ENCODE measurements around the gene GPRC5C. TPM values are rescaled to one million over a fixed set of nuclear protein-coding genes. Genes with fewer than 3 reads are reported as not detected.

Gene GPRC5C
- total RNA-seq, 1 donor from 2014 or later, result 24.7 TPM

GRCh38 chr17:74466111-74466827, 34.4 kb downstream of the GPRC5C start, which contains the start of gene CD300A:
Gene CD300A, plus strand, starts transcription at chr17:74466634. Its CDS starts 70 bp downstream, at chr17:74466704.
- no peak for DNase-seq (ENCODE audit: low spot score)
- H3K4me3 Mint-ChIP-seq (ENCODE audit: unreplicated experiment), result no peak within 1 kb of the TSS
- no peak within 1 kb of the TSS for H3K27ac Mint-ChIP-seq (ENCODE audit: unreplicated experiment)
- no peaks in the 10 kb centered on the region for H3K9me3 Mint-ChIP-seq (ENCODE audit: unreplicated experiment)
- no peak for TF ChIP-seq CTCF (IDR thresholded peaks at IDR 0.05; ENCODE audit: unreplicated experiment)
- H3K36me3 Mint-ChIP-seq (ENCODE audit: low read depth, unreplicated experiment), result no peaks in the 10 kb centered on the region
- H3K4me1 Mint-ChIP-seq (ENCODE audit: unreplicated experiment), result peaks cover 6% of the 10 kb centered on the region
- H3K27me3 Mint-ChIP-seq (ENCODE audit: unreplicated experiment), result peaks cover 4% of the 10 kb centered on the region

GRCh38 chr17:74466828-74467184, 34.9 kb downstream of the GPRC5C start:
- Mint-ChIP-seq H3K4me1 (ENCODE audit: unreplicated experiment) (peaks cover 6% of the 10 kb centered on the region), H3K4me3 (ENCODE audit: unreplicated experiment) (no peak overlapping the region), H3K36me3 (ENCODE audit: low read depth, unreplicated experiment) (no peaks in the 10 kb centered on the region), H3K9me3 (ENCODE audit: unreplicated experiment) (no peaks in the 10 kb centered on the region), H3K27ac (ENCODE audit: unreplicated experiment) (no peak overlapping the region), H3K27me3 (ENCODE audit: unreplicated experiment) (peaks cover 4% of the 10 kb centered on the region)
- no peak for TF ChIP-seq CTCF (IDR thresholded peaks at IDR 0.05; ENCODE audit: unreplicated experiment)
- DNase-seq (ENCODE audit: low spot score), result no peak

- H3K4me3 Mint-ChIP-seq (ENCODE audit: unreplicated experiment), result no peak overlapping the region
- no peak overlapping the region for H3K27ac Mint-ChIP-seq (ENCODE audit: unreplicated experiment)
- peaks cover 4% of the 10 kb centered on the region for H3K27me3 Mint-ChIP-seq (ENCODE audit: unreplicated experiment)
- H3K9me3 Mint-ChIP-seq (ENCODE audit: unreplicated experiment), result no peaks in the 10 kb centered on the region
- no peak for DNase-seq (ENCODE audit: low spot score)
- no peak for TF ChIP-seq CTCF (IDR thresholded peaks at IDR 0.05; ENCODE audit: unreplicated experiment)
- peaks cover 5% of the 10 kb centered on the region for H3K4me1 Mint-ChIP-seq (ENCODE audit: unreplicated experiment)
- no peaks in the 10 kb centered on the region for H3K36me3 Mint-ChIP-seq (ENCODE audit: low read depth, unreplicated experiment)
Observed at GRCh38 chr17:74467221-74467951, 35.5 kb downstream of the GPRC5C start.

- TF ChIP-seq CTCF (IDR thresholded peaks at IDR 0.05; ENCODE audit: unreplicated experiment), result no peak
- Mint-ChIP-seq H3K9me3 (ENCODE audit: unreplicated experiment) (no peaks in the 10 kb centered on the region), H3K27ac (ENCODE audit: unreplicated experiment) (no peak overlapping the region), H3K4me3 (ENCODE audit: unreplicated experiment) (no peak overlapping the region), H3K27me3 (ENCODE audit: unreplicated experiment) (peaks cover 2% of the 10 kb centered on the region), H3K4me1 (ENCODE audit: unreplicated experiment) (no peaks in the 10 kb centered on the region), H3K36me3 (ENCODE audit: low read depth, unreplicated experiment) (no peaks in the 10 kb centered on the region)
- no peak for DNase-seq (ENCODE audit: low spot score)
Observed at GRCh38 chr17:74471341-74471740, 39.5 kb downstream of the GPRC5C start.

- Mint-ChIP-seq H3K27ac (ENCODE audit: unreplicated experiment) (no peak overlapping the region), H3K4me1 (ENCODE audit: unreplicated experiment) (no peaks in the 10 kb centered on the region), H3K27me3 (ENCODE audit: unreplicated experiment) (peaks cover 2% of the 10 kb centered on the region), H3K36me3 (ENCODE audit: low read depth, unreplicated experiment) (no peaks in the 10 kb centered on the region), H3K4me3 (ENCODE audit: unreplicated experiment) (no peak overlapping the region), H3K9me3 (ENCODE audit: unreplicated experiment) (no peaks in the 10 kb centered on the region)
- TF ChIP-seq CTCF (IDR thresholded peaks at IDR 0.05; ENCODE audit: unreplicated experiment), result no peak
- DNase-seq (ENCODE audit: low spot score), result no peak
Observed at GRCh38 chr17:74472890-74473289, 41.0 kb downstream of the GPRC5C start.

Data from endothelial cell (in vitro differentiated cells).